H1 (cell line): ENCODE data around the gene NCKAP1.

Experiments
- CREB1 ChIP-seq: IDR thresholded peaks from 2 replicates; pipeline ENCODE4 v1.6.1; 2012; ENCODE audit warnings: inconsistent platforms
- FOSL1 ChIP-seq: IDR thresholded peaks from 2 replicates; pipeline ENCODE4 v1.6.1; 2011; ENCODE audit warnings: mild to moderate bottlenecking, low read depth, low read length, moderate library complexity; ENCODE audit not compliant: insufficient read depth
- KDM4A ChIP-seq: IDR thresholded peaks from one replicate; pipeline ENCODE4 v1.7.1; 2012; ENCODE audit warnings: low read depth, mild to moderate bottlenecking, moderate library complexity, low read length, inconsistent platforms; ENCODE audit not compliant: severe bottlenecking
- TCF12 ChIP-seq: IDR thresholded peaks from 2 replicates; pipeline ENCODE4 v1.6.1; 2011; ENCODE audit warnings: low read depth, mild to moderate bottlenecking, low read length

DNA sequence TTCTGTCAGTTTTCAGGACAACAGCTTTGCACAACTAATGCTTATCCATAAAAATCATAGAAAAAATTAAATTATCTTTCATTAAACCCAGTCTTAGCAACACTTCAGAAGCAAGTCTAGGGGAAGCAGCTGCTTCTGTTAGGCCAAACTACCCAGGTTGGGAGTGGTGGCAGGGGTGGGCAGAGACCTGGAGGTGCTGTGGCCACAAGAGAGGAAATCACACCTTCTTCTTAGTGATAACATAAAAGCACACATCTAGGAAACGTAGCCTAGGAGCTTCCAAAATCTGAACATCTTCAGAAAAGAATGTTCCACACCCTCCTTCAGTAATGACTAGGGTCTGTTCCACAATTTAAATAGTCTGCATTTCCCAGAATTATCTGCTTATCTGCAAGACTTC, 139.5 kb downstream of the NCKAP1 start:
- no peak for TF ChIP-seq TCF12
- TF ChIP-seq CREB1, result no peak
- no peak for TF ChIP-seq KDM4A
- TF ChIP-seq FOSL1, result no peak
